HG03039 (cell line): ENCODE results near the gene CABLES1.

ENCODE experiments used
- ATAC-seq: cut with Tn5 transposase; IDR thresholded peaks from one replicate; pipeline ENCODE4 v1.9.1; 2021; ENCODE audit warnings: mild to moderate bottlenecking, moderate library complexity; ENCODE audit not compliant: unreplicated experiment

The CABLES1 gene

DNA sequence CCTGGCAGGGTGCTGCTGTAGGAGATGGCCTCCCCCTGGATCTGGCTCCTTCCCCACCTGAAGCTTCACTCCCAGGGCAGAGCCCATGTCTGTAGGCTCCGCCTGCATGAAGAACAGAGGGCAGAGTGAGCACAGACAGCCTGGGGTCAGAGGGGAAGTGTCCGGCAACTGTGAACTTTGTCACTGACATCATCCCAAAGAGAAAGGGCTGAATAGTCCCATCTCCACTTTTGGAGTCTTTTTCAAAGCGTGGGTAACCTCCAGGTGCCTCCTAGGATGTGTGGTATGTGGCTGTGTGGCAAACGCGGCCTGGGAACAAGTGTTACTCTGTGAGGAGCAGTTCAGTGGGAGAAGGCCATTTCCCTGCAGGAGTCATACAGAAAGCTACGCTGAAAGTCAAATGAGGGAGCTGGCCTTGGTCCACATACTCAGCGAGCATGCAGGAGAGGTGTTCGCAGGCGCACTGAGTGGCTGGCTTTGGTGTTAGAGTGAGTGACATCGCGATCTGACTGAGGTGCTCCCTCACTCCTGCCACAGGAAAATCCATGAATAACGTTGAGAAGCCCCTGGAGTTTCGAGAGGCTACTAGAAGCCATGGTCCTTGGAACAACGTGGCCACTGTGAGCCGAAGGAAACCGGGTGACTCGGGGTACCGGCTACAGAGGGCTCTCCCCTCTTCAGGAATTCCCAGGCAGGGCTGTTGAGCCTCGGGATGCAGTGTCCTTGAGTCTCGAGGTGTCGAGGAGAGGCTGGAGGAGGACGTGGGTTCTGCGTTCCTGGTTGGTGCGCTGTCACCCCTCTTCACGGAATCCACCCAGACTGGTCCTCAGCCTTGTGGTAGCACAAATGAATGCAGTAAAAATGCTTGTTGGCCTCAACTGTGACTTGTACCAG is 54.7 kb downstream of the CABLES1 start:
- ATAC-seq = no peak

DNA sequence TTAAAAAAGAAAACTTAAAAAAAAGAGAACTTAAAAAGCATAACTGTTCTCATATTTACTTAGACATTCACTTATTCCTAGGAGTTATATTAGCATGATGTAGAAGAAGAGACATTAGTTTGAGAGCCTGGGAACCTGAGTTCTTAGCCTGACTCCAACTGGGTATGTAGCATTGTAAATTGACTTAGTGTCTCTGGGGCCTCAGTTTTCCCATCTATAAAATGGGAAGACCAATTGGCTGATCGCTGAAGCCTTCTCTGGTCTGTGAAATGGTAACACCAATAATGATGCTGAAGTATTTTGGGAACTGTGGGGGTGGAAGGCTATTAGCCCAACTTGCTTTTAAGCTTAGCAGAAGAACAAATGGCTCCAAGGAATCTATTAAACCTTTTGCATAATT is 55.9 kb downstream of the CABLES1 start:
- no peak for ATAC-seq

DNA sequence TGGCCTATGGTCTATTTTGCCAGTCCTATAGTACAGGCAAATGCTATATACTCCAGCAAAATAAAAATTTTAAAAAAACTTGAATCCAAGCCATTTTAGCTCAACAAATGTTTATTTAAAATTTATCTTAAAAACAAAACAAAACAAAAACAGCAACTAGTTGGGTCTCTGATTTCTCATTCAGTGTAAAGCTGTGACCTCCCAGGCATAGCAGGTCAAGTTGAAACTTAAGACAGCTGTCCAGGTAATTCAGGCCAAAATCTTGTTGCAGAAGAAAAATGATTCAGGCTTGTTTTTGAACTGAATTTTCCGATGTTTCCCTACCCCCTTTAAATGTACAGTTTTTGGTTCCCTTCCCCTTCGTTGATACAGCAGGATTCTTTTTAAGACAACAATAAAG is 58.5 kb downstream of the CABLES1 start:
- no peak for ATAC-seq

DNA sequence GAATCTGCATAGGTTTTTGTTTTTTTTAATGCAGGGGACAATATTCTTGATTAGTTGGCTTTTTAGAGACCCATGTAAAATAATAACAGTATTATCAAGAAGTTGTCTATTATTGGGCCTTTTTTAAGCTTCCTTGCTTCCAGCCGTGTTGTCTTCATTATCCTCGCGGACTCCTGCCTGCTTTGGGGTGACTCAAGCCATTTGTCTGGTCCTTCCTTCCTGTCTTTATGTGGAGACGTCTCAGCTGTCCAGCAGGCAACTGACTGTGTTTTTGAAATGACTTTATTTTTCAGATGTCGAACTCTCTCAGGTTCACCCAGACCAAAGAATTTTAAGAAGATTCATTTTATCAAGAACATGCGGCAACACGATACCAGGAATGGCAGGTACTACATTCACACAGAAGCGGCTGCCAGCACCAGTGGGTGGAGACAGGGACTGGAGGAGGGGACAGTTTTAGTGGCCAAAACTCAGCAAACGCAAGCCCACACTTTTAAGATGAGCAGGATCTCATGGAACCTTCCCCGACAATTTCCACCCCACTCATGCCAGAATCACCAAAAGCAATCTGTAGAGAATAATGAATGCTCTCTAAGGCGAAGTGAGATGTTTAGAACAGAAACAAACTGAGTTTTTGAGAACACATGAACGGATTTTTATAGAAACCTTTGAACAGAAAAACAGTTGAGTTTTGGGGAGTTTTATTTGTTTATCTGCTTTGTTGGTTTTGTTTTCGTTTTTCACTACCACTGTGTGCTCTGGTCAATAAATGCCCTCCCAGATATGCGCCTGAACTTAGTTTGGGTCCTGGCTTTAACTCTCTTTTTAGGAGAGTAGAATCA is 59.1 kb downstream of the CABLES1 start:
- no peak for ATAC-seq

DNA sequence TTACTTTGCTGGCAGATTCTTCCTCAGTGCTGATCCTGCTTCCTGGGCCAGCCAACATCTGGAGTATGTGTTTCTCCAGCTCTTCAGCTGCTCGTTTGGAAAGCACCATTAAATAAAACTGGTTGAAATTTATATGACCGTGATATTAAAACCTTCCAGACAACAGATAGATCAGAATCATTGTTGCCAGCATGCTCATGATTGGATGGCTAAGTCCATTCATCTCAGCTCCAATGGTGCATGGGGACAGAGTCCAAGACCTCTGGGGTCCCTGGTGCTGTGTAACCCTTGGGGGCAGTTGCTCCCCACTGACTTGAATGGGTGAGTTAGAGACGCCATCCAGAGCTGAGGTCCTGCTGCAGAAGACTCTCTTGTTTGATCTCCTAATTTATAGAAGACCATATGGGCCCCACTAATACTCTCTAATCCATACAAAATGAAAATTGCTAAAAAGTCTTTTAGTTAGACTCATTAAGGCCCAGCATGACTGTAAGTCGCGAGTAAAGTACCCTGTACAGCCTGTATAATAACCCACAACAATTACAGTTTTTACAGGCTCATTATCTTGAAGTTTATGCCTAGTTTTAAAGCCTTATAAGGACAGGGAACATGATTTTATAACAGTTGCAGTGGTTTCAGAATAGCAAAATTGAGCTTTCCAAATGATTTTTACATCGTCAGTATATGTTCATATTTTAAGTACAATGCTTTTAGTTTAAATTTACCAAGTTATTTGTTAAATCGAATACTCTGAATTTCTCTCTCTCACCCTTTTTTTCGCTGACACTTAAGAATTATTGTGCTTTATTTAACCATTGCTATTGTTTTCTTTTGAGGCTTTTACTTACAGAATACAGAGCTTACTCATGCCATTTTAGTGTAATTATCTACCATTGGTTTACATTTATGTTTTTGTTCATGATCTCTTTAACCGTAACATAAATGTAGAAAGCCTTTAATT is 60.0 kb downstream of the CABLES1 start:
- no peak for ATAC-seq

DNA sequence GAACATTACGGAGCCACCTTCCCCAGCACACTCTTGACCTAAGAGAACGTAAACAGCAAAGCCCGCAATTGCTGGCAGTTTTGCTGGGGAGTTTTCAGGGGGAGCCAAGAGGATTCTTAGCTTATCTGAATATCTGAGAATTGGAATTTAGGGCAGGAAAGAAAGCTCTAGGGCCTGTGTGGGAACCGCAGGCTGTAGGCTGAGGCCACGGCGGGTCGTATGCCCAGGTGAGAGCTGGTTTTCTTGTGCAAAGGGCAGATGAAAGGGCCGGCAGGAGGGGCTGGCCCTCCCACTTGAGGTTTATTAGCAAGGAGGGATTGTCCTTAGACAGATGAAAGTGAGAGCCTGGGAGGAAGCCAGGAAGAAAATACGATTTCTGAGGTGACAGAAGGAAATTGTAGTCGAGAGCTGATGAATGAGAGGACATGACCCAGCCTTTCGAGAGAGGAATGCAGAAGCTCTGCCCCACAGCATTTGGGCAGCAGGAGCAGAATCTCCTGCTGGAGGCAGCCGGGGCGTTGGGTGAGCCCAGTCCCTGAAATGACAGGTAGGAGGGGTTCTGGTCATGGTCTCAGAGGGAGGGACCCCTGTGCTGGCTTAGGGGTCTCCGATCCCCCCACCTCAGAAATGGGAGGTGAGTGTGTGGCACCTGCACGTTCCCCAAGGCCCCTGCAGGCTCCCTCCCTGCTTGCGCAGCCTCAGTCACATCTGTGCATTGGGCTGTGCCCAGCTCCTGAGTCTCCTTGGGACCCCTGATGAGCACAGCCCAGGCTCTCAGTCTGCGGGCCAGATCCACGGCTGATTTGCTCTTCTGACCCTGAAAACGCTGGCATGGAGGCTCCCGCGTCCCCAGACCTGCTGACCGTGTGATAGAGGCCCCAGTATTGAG is 61.1 kb downstream of the CABLES1 start:
- ATAC-seq = no peak

DNA sequence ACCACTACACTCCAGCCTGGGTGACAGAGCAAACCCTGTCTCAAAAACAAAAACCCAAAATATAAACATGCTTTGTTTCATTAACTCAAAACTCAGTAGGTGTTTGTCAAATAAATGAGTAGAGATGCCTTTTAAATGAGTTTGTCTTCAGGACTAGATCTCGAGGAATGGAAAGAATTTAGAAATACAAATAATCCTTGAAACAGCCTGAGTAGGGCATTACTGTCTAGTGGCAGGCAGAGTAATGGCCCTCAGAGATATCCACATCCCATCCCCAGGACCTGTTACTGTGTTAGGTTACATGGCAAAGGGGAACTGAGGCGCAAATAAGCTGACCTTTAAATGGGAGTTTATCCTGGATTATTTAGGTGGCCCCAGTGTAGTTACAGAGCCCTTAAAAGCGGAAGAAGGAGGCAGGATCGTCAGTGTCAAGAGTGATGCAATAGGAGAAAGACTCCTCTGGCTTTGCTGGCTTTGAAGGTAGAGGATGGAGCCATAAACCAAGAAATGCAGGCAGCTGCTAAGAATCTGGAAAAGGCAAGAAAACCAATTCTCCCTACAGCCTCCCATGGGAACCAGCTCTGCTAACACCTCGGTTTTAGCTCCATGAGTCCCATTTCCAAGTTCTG is 63.0 kb downstream of the CABLES1 start:
- ATAC-seq = no peak

DNA sequence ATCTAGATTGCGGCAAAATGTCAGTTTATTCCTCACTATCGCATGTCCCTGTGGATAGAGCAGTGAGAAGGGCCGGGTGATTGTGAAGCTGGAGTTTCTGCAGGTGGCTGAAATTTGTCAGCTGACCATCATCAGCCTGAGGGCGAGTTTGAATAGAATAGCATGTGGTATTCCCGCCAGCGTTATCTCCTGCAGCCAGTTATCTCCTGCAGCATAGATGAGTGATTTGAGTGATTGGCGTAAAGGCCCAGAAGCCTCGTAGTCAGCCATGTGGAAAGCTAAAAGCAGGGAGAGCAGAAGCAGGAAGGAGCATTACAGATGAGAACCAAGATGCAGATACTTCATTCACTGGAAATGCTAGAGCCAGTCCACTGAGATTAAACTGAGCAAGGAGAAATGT is 65.5 kb downstream of the CABLES1 start:
- no peak for ATAC-seq

DNA sequence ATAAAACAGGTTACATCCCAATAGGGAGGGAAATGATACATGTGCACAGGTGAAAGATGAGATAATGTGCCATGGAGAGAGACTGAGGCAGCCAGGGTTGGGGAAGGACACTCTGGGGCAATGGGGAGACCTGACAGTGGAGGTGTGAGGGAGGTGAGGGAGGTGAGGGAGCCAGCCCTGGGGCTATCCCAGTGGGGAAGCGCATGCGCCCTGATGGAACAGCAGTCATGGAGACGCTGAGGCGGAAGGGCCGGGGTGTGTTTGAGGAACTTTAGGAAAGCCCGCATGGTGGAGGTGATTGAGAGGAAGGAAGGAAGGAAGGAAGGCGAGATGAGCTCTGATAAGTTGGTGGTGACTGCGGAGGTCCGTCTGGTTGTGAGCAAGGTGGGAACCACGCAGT is 66.5 kb downstream of the CABLES1 start:
- no peak for ATAC-seq

DNA sequence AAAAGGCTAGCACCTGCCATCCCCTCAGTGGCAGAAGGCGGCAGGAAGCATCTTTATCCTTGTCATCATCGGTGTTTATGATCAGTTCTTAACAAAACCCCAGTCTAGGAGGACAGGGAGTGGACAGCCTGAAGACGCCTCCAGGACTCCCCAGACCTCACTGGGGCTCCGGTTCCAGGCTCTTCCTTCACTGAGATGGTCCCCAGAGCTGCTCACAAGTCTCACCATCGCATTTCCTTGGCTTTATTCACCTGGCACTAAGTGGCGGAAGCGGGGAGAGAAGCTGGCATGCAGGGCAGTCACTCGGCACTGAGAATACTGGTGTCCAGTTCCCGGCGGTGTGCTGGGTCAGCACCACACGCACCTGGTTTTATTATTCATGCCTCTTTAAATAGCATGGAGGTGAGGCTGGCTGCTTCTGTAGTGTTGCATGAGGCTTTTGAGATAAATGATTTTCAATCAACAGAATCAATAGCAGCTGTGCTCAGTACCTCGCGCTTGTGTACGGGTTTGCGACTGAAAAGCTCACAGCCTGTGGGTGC is 68.7 kb downstream of the CABLES1 start:
- no peak for ATAC-seq

DNA sequence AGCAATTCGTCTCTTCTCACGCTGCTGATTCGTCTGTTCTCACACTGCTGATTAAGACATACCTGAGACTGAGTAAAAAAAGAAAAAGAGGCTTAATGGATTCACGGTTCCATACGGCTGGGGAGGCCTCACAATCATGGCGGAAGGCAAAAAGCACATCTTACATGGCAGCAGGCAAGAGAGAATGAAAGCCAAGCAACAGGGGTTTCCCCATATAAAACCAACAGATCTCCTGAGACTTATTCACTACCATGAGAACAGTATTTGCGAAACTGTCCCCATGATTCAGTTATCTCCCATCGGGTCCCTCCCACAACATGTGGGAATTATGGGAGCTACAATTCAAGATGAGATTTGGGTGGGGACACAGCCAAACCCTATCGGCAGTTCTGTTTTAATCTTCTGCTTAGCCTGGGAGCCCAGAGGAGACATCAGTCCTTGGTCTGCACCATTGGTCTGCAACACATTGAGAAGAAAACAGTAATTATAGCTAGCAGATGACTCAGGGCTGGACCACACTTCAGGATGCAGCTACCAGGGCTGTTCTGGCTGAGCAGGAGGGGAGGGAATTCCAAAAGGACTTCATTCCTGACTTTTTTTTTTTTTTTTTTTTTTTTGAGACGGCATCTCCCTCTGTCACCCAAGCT is 69.4 kb downstream of the CABLES1 start:
- ATAC-seq = no peak

DNA sequence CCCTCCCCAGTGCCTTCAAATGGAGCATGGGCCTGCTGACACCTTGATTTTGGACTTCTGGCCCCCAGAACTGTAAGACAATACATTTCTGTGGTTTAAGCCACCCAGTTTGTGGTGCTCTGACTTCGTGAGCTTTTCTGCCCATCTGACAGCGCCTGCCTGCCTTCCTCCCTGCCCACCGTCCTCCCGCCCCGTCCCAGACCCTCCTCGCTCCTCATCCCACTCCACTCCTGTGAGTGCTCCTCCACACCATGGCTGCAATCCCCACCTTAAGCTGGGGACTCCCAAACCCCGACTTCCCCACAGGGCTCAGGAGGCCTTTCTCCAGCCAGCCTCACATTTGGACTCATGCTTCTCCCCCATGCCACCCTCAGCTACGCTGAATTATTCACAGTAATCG is 70.7 kb downstream of the CABLES1 start:
- no peak for ATAC-seq

DNA sequence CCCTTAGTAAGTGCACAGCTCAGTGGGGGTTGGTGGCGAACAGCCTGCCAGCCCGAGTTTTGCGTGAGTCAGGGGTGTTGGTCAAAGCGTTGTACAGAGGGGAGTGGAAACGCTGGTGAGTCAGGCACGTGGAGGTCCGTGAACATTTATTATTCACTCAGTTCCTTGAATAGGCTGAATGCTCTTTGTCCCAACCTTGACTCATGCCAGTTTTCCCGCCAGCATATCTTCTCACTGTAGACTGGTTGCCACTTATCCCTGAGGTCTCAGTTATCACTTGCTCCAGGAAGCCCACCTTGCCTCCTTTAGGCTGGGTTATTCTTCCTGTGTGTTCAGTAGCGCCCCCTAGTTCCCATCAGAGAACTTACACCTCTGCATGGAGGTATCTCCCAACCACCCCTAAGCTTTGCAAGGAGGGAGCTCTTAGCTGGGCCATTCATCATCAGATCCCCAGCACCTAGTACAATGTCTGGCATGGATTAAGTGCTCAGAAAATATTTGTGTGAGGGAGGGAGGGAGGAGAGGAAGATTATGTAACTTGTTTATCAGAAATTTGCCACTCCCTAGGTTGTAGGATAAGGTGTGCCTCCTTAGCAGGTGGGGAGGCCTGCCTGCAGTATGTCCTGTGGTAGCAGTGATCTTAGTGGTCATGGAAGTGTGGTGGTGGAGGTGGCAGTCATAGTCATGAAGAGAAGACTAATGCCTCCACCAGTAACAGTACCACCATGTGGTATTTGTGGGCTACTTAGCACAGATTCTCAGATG is 72.1 kb downstream of the CABLES1 start:
- no peak for ATAC-seq

DNA sequence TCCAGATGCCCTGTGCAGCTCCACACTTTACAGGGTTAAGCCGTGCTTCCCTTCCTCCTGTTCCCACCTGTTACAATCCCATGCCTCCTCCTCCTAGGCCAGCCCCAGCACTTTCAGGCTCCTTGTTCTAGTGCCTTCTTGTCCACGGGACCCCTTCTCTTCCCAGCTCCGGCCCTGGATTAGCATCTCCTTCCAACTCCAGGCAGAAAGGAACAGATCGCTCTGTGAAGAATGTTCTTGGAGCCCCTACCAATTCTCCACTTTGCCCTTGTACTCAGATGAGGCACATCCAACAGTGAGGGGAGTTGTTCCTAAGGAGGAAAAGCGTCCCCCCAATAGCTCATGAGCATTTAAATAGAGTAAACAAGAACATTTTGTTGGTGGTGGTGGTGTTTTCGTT is 72.7 kb downstream of the CABLES1 start:
- no peak for ATAC-seq

DNA sequence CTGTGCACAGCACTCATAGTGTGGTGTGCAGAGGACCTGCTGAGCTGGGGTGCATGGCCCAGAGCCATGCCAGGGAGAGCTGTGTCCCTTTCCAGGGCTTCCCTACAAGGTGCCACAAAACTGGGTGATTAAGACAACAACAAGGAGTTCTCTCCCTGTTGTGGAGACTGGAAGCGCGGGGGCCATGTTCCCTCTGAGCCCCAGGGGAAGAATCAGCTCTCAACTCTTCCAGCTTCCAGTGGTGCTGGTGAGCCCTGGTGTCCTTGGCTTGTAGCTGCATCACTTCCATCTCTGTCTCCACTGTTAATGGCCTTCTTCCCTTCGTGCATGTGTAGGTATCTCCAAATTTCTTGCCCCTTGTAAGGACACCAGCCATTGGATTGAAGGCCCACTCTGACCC is 73.3 kb downstream of the CABLES1 start:
- ATAC-seq = no peak

DNA sequence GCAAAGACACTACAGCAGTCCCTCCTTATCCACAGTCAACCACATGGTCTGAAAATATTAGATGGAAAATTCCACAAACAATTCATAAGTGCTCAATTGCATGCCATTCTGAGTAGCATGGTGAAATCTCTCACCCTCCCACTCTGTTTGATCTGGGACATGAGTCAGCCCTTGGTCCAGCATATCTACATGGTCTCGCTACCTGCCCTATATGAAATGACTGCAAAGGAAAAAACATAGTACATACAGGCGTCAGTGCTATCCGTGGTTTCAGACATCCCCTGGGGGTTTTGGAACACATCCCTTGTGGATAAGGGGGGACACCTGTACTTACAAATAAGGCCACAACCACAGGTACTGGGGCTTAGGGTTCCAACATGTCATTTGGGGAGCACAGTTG is 73.7 kb downstream of the CABLES1 start:
- no peak for ATAC-seq

DNA sequence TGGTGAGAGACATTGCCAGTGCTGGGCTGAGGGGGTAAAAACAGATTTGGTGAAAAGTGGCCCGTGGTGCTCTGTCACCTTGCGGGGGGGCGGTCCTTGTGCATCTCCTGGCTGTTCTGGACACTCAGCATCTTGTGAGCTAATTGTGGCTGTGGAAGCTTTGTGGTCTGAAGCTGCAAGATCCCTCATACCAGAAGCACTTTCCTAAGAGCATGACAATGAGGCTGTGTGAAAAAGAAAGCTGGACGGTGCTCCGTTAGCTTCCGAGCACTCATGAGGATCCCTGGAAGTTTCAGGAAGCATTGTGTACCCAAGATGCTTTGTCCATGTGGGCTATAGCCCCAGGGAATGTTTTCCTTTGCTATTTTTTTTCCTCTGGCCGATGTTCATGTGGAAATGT is 74.5 kb downstream of the CABLES1 start:
- ATAC-seq = no peak

DNA sequence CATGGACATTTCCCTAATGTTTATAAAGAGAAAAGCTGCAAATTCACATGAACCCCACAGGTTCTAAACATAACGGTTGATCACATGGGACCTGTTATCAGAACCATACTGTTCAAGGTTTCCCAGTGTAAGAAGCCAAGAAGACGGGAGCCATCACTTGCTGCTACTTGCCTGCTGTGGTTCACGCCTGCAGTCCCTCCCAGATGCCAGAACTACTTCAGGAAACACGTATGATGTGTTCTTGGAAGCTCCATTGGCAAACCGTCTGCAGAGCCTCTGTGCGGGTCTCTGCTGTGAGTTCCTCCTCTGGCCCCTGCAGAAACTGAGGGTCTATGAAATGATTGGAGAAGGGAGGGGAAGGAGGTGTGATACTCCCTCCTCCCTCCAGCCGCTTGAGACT is 75.2 kb downstream of the CABLES1 start:
- ATAC-seq = no peak
